ENCODE data around the gene PTCD2.

PTCD2 gene

DNA sequence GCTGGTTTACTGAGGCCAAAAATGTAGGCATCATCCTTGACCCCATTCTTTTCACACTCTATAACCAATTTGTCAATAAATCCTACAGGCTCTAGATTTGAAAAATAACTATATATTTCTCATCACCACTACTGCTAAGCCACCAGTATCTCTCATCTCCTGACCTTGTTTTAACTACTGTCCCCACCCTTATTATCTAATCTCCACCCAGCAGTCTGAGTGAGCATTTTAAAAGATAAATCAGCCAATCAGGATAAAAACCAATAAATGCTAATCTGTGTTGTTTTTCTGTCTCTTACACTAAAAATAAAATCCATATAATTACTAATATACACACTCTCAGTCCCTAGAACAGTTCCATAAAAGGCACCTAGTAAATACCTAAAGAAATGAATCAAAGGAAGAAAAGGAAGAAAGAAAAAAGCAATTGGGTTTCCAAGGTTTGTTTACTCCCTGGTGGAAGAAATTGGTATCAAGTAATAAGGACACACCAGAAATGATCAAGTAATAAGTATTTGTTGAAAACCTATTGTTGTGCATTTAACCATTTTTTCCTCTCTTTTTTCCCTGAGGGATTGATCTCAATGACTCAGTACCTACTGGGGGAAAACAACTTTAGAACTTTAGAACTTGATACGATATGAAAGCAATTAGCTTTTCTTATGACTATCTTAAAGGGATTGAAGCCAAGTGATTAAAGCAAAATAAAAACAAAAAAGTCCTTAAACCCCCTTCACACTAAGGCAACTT, 19.4 kb upstream of the PTCD2 start:
- DNase-seq (ENCODE audit: low read depth, low spot score) = no peak
- Histone ChIP-seq H3K36me3 (ENCODE audit: insufficient read depth, low read length) (peaks cover 65% of the 10 kb centered on the region), H3K27ac (no peak overlapping the region), H3K4me3 (no peak overlapping the region), H3K9ac (ENCODE audit: insufficient read length) (no peak overlapping the region), H3K9me3 (ENCODE audit: low read depth, low read length) (no peaks in the 10 kb centered on the region)
- TF ChIP-seq POLR2AphosphoS5 (IDR thresholded peaks at IDR 0.05; ENCODE audit: borderline replicate concordance, low read depth, low read length) (no peak), FOXP2 (optimal IDR thresholded peaks at IDR 0.05; ENCODE audit: control extremely low read depth, extremely low read length, insufficient read depth) (no peak), EZH2 (IDR thresholded peaks at IDR 0.05) (no peak)

GRCh38 chr5:72301557-72301956, 18.6 kb upstream of the PTCD2 start:
- H3K9me3 ChIP-seq (ENCODE audit: low read depth, low read length) = no peaks in the 10 kb centered on the region
- peaks cover 57% of the 10 kb centered on the region for H3K36me3 ChIP-seq (ENCODE audit: insufficient read depth, low read length)
- H3K9ac ChIP-seq (ENCODE audit: insufficient read length) = no peak overlapping the region
- H3K4me3 ChIP-seq = no peak overlapping the region
- no peak for TF ChIP-seq POLR2AphosphoS5 (IDR thresholded peaks at IDR 0.05; ENCODE audit: borderline replicate concordance, low read depth, low read length)
- TF ChIP-seq FOXP2 (optimal IDR thresholded peaks at IDR 0.05; ENCODE audit: control extremely low read depth, extremely low read length, insufficient read depth) = no peak
- no peak for TF ChIP-seq EZH2 (IDR thresholded peaks at IDR 0.05)
- DNase-seq (ENCODE audit: low read depth, low spot score) = no peak
- no peak overlapping the region for H3K27ac ChIP-seq

- no peak for DNase-seq (ENCODE audit: low read depth, low spot score)
- no peak for TF ChIP-seq POLR2AphosphoS5 (IDR thresholded peaks at IDR 0.05; ENCODE audit: borderline replicate concordance, low read depth, low read length)
- no peak for TF ChIP-seq FOXP2 (optimal IDR thresholded peaks at IDR 0.05; ENCODE audit: control extremely low read depth, extremely low read length, insufficient read depth)
- no peak for TF ChIP-seq EZH2 (IDR thresholded peaks at IDR 0.05)
- H3K27ac ChIP-seq = no peak overlapping the region
Measured at GRCh38 chr5:72302171-72302570, 18.0 kb upstream of the PTCD2 start.

GRCh38 chr5:72305194-72306142, 14.7 kb upstream of the PTCD2 start:
- no peak for TF ChIP-seq POLR2AphosphoS5 (IDR thresholded peaks at IDR 0.05; ENCODE audit: borderline replicate concordance, low read depth, low read length)
- TF ChIP-seq FOXP2 (optimal IDR thresholded peaks at IDR 0.05; ENCODE audit: control extremely low read depth, extremely low read length, insufficient read depth) = no peak
- TF ChIP-seq EZH2 (IDR thresholded peaks at IDR 0.05) = no peak
- no peak for DNase-seq (ENCODE audit: low read depth, low spot score)
- Histone ChIP-seq H3K9ac (ENCODE audit: insufficient read length) (no peak overlapping the region), H3K9me3 (ENCODE audit: low read depth, low read length) (no peaks in the 10 kb centered on the region), H3K4me3 (no peak overlapping the region), H3K36me3 (ENCODE audit: insufficient read depth, low read length) (peaks cover 52% of the 10 kb centered on the region), H3K27ac (peak overlapping the region; percentile 70)

More at GRCh38 chr5:72302171-72302570, 18.0 kb upstream of the PTCD2 start:
- Histone ChIP-seq H3K4me3 (no peak overlapping the region), H3K9me3 (ENCODE audit: low read depth, low read length) (no peaks in the 10 kb centered on the region), H3K36me3 (ENCODE audit: insufficient read depth, low read length) (peaks cover 51% of the 10 kb centered on the region), H3K9ac (ENCODE audit: insufficient read length) (no peak overlapping the region)

DNA sequence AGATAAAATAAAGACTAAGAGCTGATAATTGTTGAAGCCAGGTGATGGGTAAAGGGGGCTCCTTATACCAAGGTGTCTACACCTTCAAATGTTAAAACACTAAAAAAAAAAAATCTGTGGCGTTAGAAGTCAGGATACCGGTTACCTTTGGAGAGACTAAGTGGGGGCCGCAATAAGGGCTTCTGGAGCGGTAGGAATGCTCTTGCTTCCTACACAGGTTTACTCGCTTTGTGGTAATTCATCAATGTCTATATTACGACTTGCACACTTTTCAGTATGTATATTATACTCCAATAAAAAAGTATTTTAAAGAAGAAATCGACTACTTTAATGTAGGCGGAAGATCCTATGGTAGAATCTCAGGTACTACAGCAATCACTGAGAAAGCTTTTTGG, 12.6 kb upstream of the PTCD2 start:
- Histone ChIP-seq H3K9ac (ENCODE audit: insufficient read length) (peak overlapping the region; percentile 85), H3K27ac (peak overlapping the region; percentile 84), H3K36me3 (ENCODE audit: insufficient read depth, low read length) (peaks cover 61% of the 10 kb centered on the region), H3K9me3 (ENCODE audit: low read depth, low read length) (no peaks in the 10 kb centered on the region), H3K4me3 (peak overlapping the region; percentile 79)
- TF ChIP-seq EZH2 (IDR thresholded peaks at IDR 0.05) = no peak
- TF ChIP-seq POLR2AphosphoS5 (IDR thresholded peaks at IDR 0.05; ENCODE audit: borderline replicate concordance, low read depth, low read length) = no peak
- no peak for TF ChIP-seq FOXP2 (optimal IDR thresholded peaks at IDR 0.05; ENCODE audit: control extremely low read depth, extremely low read length, insufficient read depth)
- no peak for DNase-seq (ENCODE audit: low read depth, low spot score)

GRCh38 chr5:72307968-72308852, 12.0 kb upstream of the PTCD2 start:
- peak; percentile 80 for DNase-seq (ENCODE audit: low read depth, low spot score)
- Histone ChIP-seq H3K9ac (ENCODE audit: insufficient read length) (peak overlapping the region; percentile 85), H3K9me3 (ENCODE audit: low read depth, low read length) (no peaks in the 10 kb centered on the region), H3K36me3 (ENCODE audit: insufficient read depth, low read length) (peaks cover 61% of the 10 kb centered on the region), H3K27ac (peak overlapping the region; percentile 84), H3K4me3 (peak overlapping the region; percentile 79)
- TF ChIP-seq EZH2 (IDR thresholded peaks at IDR 0.05) = no peak
- TF ChIP-seq FOXP2 (optimal IDR thresholded peaks at IDR 0.05; ENCODE audit: control extremely low read depth, extremely low read length, insufficient read depth) = no peak
- TF ChIP-seq POLR2AphosphoS5 (IDR thresholded peaks at IDR 0.05; ENCODE audit: borderline replicate concordance, low read depth, low read length) = peak; percentile 98

DNA sequence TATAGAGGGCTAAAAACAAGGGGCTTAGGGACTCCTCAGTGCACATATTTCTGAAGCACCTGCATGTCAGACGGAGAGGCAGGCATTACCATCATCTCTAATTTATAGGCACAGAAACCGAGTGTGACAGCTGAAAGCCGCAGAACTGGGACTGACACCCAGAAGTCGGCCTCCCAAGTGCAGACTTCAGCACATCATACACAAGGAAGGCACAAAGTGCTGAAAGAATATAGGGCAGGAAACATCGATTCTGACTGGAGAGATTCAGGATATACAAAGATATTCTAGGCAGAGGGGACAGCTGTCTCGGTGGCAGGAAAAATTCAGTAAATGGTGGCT, 11.4 kb upstream of the PTCD2 start:
- H3K9ac ChIP-seq (ENCODE audit: insufficient read length) = peak overlapping the region; percentile 32
- H3K9me3 ChIP-seq (ENCODE audit: low read depth, low read length) = no peaks in the 10 kb centered on the region
- TF ChIP-seq EZH2 (IDR thresholded peaks at IDR 0.05) (no peak), FOXP2 (optimal IDR thresholded peaks at IDR 0.05; ENCODE audit: control extremely low read depth, extremely low read length, insufficient read depth) (no peak), POLR2AphosphoS5 (IDR thresholded peaks at IDR 0.05; ENCODE audit: borderline replicate concordance, low read depth, low read length) (no peak)
- peaks cover 61% of the 10 kb centered on the region for H3K36me3 ChIP-seq (ENCODE audit: insufficient read depth, low read length)
- H3K4me3 ChIP-seq = peak overlapping the region; percentile 56
- H3K27ac ChIP-seq = peak overlapping the region; percentile 72
- DNase-seq (ENCODE audit: low read depth, low spot score) = no peak

All from SK-N-MC (cell line).